GDM1 (cell line): ENCODE results near the gene MYEOV.

ENCODE experiments used
- DNase-seq: peaks from one replicate; lab custom pipeline; 2025; lab: John Stamatoyannopoulos, UW

Gene MYEOV

GRCh38 chr11:69265911-69266510 is 27.9 kb upstream of the MYEOV start:
- DNase-seq: no peak

GRCh38 chr11:69267395-69267805 is 26.6 kb upstream of the MYEOV start:
- DNase-seq: no peak

DNA sequence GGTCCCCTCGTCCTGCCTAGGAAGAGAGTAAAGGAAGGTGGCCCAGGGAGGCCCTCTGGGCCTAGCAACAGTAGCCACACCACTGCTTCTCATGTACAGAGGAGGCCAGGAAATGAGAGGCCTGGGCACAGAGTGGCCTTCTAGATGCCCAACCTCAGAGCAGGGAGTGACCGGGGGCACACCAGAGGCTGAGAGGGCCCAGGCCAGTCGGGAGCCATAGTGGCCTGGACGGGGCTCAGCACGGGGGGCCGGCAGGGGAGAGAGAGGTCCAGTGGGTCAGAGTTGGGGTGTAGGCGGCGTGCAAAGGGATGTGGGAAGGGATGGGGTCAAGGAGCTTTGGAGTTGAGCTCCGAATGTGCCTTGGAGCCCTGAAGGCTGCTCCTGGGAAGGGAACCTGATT is 25.0 kb upstream of the MYEOV start:
- DNase-seq: no peak

DNA sequence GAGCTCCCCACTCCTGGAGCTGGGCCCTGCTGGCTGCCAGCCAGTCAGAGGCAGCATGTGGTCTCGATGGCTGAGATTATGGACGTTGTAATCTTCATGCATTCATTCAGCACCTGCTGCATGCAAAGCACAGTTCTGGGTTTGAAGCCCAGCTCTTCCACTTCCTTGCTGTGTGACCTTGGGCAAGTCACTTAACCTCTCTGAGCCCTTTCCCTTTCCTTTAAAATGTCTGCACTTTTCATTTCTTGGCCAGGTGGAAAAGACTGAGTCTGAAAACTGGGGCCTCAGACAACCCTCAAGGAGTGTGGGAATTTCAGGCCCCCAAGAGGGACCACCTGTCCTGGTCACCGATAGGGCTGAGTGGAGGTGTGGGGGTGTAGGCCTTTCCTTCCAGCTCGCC is 24.6 kb upstream of the MYEOV start:
- DNase-seq: no peak

- DNase-seq: no peak
Observed at GRCh38 chr11:69269926-69270697, 23.8 kb upstream of the MYEOV start.

DNA sequence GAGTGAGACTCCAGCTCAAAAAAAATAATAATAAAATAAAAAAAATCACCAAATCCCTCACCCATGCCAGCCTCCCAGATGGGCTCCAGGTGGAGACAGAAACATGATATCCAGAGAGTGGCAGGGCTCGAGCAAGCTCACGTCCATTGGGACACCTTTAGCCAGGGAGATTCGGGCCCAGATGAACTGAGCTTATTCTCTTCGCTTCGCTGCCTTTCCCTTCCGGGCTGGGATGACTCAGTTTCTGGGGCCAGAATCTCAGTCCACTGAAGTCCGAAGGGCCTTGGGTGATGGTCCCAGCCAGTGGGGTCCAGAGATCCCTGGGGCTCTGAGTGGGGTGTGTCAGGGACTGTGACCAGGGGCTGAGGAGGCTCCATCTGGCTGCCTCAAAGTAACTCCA is 23.0 kb upstream of the MYEOV start:
- no peak for DNase-seq

DNA sequence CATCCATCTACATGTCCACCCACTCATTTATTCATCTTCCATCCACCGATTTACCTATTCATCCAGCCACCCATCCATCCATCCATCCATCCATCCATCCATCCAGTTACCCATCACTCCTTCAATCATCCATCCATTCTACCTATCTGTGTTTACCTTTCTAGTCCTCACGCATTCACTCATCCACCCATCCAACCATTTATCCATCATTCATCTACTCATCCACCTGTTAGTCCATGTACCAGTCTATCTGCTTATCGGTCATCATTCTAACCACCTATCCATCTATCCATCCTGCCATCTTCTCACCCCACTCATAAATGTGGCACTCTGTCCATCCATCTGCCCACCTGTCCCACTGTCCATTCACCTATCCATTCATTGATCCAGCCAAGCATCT is 21.9 kb upstream of the MYEOV start:
- no peak for DNase-seq

- no peak for DNase-seq
Observed at GRCh38 chr11:69272831-69273485, 21.0 kb upstream of the MYEOV start.

- DNase-seq: no peak
Observed at GRCh38 chr11:69273571-69273970, 20.4 kb upstream of the MYEOV start.

GRCh38 chr11:69274531-69275016 is 19.4 kb upstream of the MYEOV start:
- DNase-seq: no peak

- DNase-seq: no peak
Observed at GRCh38 chr11:69275178-69275577, 18.8 kb upstream of the MYEOV start.

GRCh38 chr11:69276165-69276564 is 17.8 kb upstream of the MYEOV start:
- no peak for DNase-seq

- DNase-seq: no peak
Observed at GRCh38 chr11:69277074-69277809, 16.7 kb upstream of the MYEOV start.

GRCh38 chr11:69278091-69278867 is 15.7 kb upstream of the MYEOV start:
- DNase-seq: no peak

GRCh38 chr11:69280451-69280850 is 13.5 kb upstream of the MYEOV start:
- DNase-seq: no peak

- DNase-seq: no peak
Observed at GRCh38 chr11:69280994-69281393, 13.0 kb upstream of the MYEOV start.

DNA sequence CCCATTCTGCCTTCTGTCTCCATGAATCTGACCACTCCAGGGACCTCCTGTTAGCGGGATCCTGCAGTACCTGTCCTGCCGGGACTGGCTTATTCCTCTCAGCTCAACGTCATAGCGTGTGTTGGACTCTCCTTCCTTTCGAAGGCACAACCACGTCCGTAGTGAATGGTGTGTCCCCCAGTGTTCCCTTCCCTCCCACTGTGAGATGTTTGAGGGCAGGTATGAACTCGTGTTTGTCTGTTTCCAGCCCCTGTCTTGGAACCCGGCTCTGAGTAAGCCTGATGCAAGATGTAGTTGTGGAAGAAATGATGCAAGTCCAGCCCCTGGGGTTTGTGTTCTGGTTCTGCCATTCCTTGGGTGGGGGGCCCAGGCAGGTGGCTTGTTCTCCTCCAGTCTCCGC is 10.5 kb upstream of the MYEOV start:
- no peak for DNase-seq

GRCh38 chr11:69284081-69284511 is 9.9 kb upstream of the MYEOV start:
- DNase-seq: no peak

GRCh38 chr11:69285091-69285490 is 8.9 kb upstream of the MYEOV start:
- no peak for DNase-seq

GRCh38 chr11:69285766-69286165 is 8.2 kb upstream of the MYEOV start:
- DNase-seq: no peak
